Measurements from ENCODE around the gene MMP7. TPM values are rescaled to one million over a fixed set of nuclear protein-coding genes. Genes with fewer than 3 reads are reported as not detected.

The MMP7 gene
- total and polyA plus RNA-seq, 2 experiments from 2014 or later = 2.8 to 5.0 TPM

DNA sequence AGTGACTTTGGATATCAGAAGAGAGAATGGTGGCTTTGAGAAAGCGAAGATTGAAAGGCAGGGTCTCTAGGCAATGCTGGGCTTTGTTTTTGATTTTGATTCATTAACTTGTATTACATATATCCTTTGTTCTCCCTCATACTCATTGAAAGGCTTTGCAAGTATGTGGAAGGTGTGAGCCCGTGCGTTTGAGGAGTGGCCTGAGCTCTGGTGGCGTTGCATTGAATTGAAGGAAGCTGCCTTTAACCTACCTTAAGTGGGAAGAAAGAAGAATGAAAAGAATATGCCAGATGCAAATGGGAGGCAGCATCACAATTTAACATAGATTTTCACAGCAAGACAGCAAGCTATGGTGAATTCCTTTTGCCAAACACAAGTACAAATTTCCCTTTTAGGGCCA is 6.7 kb downstream of the MMP7 start:
- TF ChIP-seq EZH2phosphoT487 (IDR thresholded peaks at IDR 0.05; ENCODE audit: low read depth, severe bottlenecking, unreplicated experiment) (no peak), EZH2 (IDR thresholded peaks at IDR 0.05; ENCODE audit: borderline replicate concordance) (no peak)

GRCh38 chr11:102523189-102523570 is 7.4 kb downstream of the MMP7 start:
- Histone ChIP-seq H4K20me1 (ENCODE audit: insufficient read depth, poor library complexity, severe bottlenecking) (no peaks in the 10 kb centered on the region), H3K4me2 (no peak overlapping the region), H3K9me3 (ENCODE audit: low read depth) (no peaks in the 10 kb centered on the region), H3K27ac (no peak overlapping the region), H3K36me3 (replicated peaks; ENCODE audit: insufficient read depth, low read depth) (no peaks in the 10 kb centered on the region), H2AFZ (no peak overlapping the region), H3K4me3 (no peak overlapping the region), H3K4me1 (ENCODE audit: insufficient read depth) (no peaks in the 10 kb centered on the region), H3K27me3 (no peaks in the 10 kb centered on the region), H3K9me2 (replicated peaks; ENCODE audit: insufficient read depth) (no peaks in the 10 kb centered on the region), H3K79me2 (no peaks in the 10 kb centered on the region)
- DNase-seq (ENCODE audit: low spot score) = no peak
- no peak for TF ChIP-seq EZH2 (IDR thresholded peaks at IDR 0.05; ENCODE audit: borderline replicate concordance)
- no peak for TF ChIP-seq EZH2phosphoT487 (IDR thresholded peaks at IDR 0.05; ENCODE audit: low read depth, severe bottlenecking, unreplicated experiment)
- TF ChIP-seq, protein P1, sequence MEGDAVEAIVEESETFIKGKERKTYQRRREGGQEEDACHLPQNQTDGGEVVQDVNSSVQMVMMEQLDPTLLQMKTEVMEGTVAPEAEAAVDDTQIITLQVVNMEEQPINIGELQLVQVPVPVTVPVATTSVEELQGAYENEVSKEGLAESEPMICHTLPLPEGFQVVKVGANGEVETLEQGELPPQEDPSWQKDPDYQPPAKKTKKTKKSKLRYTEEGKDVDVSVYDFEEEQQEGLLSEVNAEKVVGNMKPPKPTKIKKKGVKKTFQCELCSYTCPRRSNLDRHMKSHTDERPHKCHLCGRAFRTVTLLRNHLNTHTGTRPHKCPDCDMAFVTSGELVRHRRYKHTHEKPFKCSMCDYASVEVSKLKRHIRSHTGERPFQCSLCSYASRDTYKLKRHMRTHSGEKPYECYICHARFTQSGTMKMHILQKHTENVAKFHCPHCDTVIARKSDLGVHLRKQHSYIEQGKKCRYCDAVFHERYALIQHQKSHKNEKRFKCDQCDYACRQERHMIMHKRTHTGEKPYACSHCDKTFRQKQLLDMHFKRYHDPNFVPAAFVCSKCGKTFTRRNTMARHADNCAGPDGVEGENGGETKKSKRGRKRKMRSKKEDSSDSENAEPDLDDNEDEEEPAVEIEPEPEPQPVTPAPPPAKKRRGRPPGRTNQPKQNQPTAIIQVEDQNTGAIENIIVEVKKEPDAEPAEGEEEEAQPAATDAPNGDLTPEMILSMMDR (IDR thresholded peaks at IDR 0.05; ENCODE audit: poor library complexity) = no peak
- WGBS (ENCODE audit: low lambda C conversion rate, missing lambda C conversion rate) = 90% methylated on average over 2 of the region's 2 CpGs

More for the DNA sequence above, 6.7 kb downstream of the MMP7 start:
- Histone ChIP-seq H3K9me3 (ENCODE audit: low read depth) (no peaks in the 10 kb centered on the region), H3K27me3 (no peaks in the 10 kb centered on the region), H2AFZ (no peak overlapping the region), H3K79me2 (no peaks in the 10 kb centered on the region), H4K20me1 (ENCODE audit: insufficient read depth, poor library complexity, severe bottlenecking) (no peaks in the 10 kb centered on the region), H3K4me2 (no peak overlapping the region), H3K4me3 (no peak overlapping the region), H3K36me3 (replicated peaks; ENCODE audit: insufficient read depth, low read depth) (no peaks in the 10 kb centered on the region), H3K9me2 (replicated peaks; ENCODE audit: insufficient read depth) (no peaks in the 10 kb centered on the region), H3K4me1 (ENCODE audit: insufficient read depth) (no peaks in the 10 kb centered on the region), H3K27ac (no peak overlapping the region)
- WGBS (ENCODE audit: low lambda C conversion rate, missing lambda C conversion rate) = 86% methylated on average over 4 of the region's 4 CpGs
- DNase-seq (ENCODE audit: low spot score) = no peak

DNA sequence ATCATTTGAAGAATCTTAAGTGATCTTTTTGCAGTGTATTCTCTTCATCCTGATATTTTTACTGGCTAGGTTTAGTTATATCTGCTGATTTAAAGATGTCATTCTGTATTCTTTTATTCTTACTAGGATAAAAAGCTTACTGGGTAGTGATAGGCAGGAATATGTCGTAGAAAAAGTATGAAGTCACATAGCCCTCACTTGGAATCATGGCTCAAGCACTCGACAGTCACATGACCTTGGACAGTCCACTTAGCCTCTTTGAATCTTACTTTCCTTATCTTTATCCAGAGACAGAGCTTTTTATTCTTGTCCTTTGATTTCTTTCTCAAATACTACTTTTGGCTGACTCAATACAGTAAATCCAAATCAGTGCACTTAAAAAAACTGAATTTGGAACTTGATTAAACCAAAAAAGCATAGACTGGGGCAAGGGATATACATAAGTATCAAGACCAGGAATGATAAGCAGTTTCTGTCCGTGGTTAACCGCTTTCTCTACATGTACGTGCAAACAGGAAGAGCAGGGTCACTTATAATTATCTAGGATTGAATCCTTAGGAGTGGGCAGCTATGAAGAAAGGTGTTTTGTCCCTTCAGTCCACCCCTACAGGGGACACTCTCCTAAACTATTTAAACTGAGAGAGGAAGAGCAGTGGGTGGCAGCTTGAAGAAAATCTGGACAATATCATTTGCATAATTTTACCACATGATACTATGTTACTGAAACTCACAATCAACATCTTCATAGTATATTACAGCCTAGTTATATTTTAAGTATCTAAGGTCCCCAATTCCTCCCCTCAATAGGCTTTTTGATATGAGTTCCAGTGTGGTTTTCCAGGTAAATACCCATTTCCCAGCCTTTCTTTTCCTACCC is 8.0 kb downstream of the MMP7 start:
- Histone ChIP-seq H3K4me2 (no peak overlapping the region), H4K20me1 (ENCODE audit: insufficient read depth, poor library complexity, severe bottlenecking) (no peaks in the 10 kb centered on the region), H3K4me1 (ENCODE audit: insufficient read depth) (no peaks in the 10 kb centered on the region), H3K36me3 (replicated peaks; ENCODE audit: insufficient read depth, low read depth) (no peaks in the 10 kb centered on the region), H2AFZ (no peak overlapping the region), H3K9me2 (replicated peaks; ENCODE audit: insufficient read depth) (no peaks in the 10 kb centered on the region), H3K79me2 (no peaks in the 10 kb centered on the region), H3K27ac (no peak overlapping the region), H3K4me3 (no peak overlapping the region), H3K9me3 (ENCODE audit: low read depth) (no peaks in the 10 kb centered on the region), H3K27me3 (no peaks in the 10 kb centered on the region)
- WGBS (ENCODE audit: low lambda C conversion rate, missing lambda C conversion rate) = 67% methylated on average over 5 of the region's 5 CpGs
- no peak for DNase-seq (ENCODE audit: low spot score)
- TF ChIP-seq EZH2phosphoT487 (IDR thresholded peaks at IDR 0.05; ENCODE audit: low read depth, severe bottlenecking, unreplicated experiment) = no peak
- TF ChIP-seq, protein P1 (IDR thresholded peaks at IDR 0.05; ENCODE audit: poor library complexity) = no peak
- no peak for TF ChIP-seq EZH2 (IDR thresholded peaks at IDR 0.05; ENCODE audit: borderline replicate concordance)

GRCh38 chr11:102521121-102521520 is 9.4 kb downstream of the MMP7 start:
- TF ChIP-seq, protein P1 (IDR thresholded peaks at IDR 0.05; ENCODE audit: poor library complexity) = no peak
- no peak for TF ChIP-seq EZH2phosphoT487 (IDR thresholded peaks at IDR 0.05; ENCODE audit: low read depth, severe bottlenecking, unreplicated experiment)
- no peak for TF ChIP-seq EZH2 (IDR thresholded peaks at IDR 0.05; ENCODE audit: borderline replicate concordance)
- H3K4me1 ChIP-seq (ENCODE audit: insufficient read depth) = no peaks in the 10 kb centered on the region
- no peaks in the 10 kb centered on the region for H3K79me2 ChIP-seq
- H3K9me3 ChIP-seq (ENCODE audit: low read depth) = no peaks in the 10 kb centered on the region
- H3K27ac ChIP-seq = no peak overlapping the region
- no peaks in the 10 kb centered on the region for H4K20me1 ChIP-seq (ENCODE audit: insufficient read depth, poor library complexity, severe bottlenecking)
- 98% methylated on average over 10 of the region's 10 CpGs for WGBS (ENCODE audit: low lambda C conversion rate, missing lambda C conversion rate)
- DNase-seq (ENCODE audit: low spot score) = no peak
- no peak overlapping the region for H3K4me3 ChIP-seq
- H3K36me3 ChIP-seq (replicated peaks; ENCODE audit: insufficient read depth, low read depth) = no peaks in the 10 kb centered on the region
- H2AFZ ChIP-seq = no peak overlapping the region
- H3K4me2 ChIP-seq = no peak overlapping the region
- H3K27me3 ChIP-seq = no peaks in the 10 kb centered on the region
- no peaks in the 10 kb centered on the region for H3K9me2 ChIP-seq (replicated peaks; ENCODE audit: insufficient read depth)

Data from hepatocyte (in vitro differentiated cells).